Upper lobe of left lung (tissue), 4 donors: ENCODE data around the gene KCNK3.

Source experiments
- EP300 ChIP-seq, 4 donors: sonication (generic); formaldehyde crosslinking; IDR thresholded peaks; one replicate each; pipeline ENCODE4 v1.5.1; 2017; ENCODE audit warnings: antibody characterized with exemption in 4 of 4, control low read depth in 2 of 4
- POLR2A ChIP-seq, 4 donors: fragments of 450-650 bp; IDR thresholded peaks; one replicate each; pipeline ENCODE4 v1.5.1; 2016 to 2017; ENCODE audit warnings: antibody characterized with exemption in 4 of 4, mild to moderate bottlenecking in 2 of 4
- POLR2AphosphoS5 ChIP-seq, 2 donors: sonication (generic); formaldehyde crosslinking; IDR thresholded peaks; one replicate each; pipeline ENCODE4 v1.5.1; 2017; ENCODE audit warnings: antibody characterized with exemption in 2 of 2
- TF ChIP-seq, protein P1 (sequence below), 6 experiments: fragments of 450-650 bp in 4 of 6; fragments of 200-600 bp in 2 of 6; sonication (generic) in 2 of 6; IDR thresholded peaks; one replicate each; pipeline ENCODE4 v1.5.1; 2016 to 2019; ENCODE audit warnings: antibody characterized with exemption in 6 of 6

DNA sequence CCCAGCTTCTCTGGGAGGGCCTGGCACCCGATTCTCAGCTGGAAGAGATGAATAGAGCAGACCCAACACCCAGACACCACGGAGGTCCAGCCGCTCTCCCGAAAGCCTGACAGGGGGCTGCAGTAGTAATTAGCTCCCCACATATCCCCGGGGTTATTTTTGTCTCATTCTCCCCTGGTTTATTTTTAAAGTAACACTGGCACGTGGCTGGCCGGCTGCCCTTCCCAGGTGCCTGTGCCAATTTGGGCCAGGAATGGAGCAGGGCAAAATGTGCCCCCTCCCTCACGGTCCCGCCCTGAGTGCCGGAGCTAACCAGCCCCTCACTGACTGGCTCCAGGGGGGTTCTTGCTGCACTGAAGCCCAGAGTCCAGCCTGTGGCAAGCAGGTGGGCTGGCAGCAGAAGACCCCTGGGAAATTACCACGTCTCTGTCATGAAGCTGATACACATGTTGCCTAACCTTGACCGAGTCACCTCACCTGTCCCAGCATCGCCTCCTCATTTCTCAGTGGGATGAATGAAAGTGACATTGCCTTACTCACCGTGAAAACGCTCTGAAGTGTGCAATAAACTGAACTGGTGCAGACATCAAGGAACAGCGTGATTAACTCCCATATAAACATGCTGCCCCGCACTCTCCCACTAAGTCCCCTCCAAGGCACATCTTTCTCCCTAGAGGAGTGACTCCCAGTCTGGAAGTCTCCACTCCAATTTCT lies 18.4 kb downstream of the KCNK3 start:
- TF ChIP-seq, protein P1, sequence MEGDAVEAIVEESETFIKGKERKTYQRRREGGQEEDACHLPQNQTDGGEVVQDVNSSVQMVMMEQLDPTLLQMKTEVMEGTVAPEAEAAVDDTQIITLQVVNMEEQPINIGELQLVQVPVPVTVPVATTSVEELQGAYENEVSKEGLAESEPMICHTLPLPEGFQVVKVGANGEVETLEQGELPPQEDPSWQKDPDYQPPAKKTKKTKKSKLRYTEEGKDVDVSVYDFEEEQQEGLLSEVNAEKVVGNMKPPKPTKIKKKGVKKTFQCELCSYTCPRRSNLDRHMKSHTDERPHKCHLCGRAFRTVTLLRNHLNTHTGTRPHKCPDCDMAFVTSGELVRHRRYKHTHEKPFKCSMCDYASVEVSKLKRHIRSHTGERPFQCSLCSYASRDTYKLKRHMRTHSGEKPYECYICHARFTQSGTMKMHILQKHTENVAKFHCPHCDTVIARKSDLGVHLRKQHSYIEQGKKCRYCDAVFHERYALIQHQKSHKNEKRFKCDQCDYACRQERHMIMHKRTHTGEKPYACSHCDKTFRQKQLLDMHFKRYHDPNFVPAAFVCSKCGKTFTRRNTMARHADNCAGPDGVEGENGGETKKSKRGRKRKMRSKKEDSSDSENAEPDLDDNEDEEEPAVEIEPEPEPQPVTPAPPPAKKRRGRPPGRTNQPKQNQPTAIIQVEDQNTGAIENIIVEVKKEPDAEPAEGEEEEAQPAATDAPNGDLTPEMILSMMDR (IDR thresholded peaks at IDR 0.05), result no peak
- TF ChIP-seq POLR2AphosphoS5 (IDR thresholded peaks at IDR 0.05), result no peak
- TF ChIP-seq EP300 (IDR thresholded peaks at IDR 0.05), result no peak
- TF ChIP-seq POLR2A (IDR thresholded peaks at IDR 0.05), result no peak
